22Rv1 (cell line): ENCODE data around the gene HOTAIR.
A peak's percentile ranks its signal among the peaks of the same experiment; 100 is the strongest.

Experiments
- H3K27ac ChIP-seq: fragments of 450-650 bp; 2 replicates; pipeline ENCODE4 v1.5.1; 2017
- CTCF ChIP-seq: fragments of 450-650 bp; IDR thresholded peaks from 2 replicates; pipeline ENCODE4 v1.5.1; 2017; ENCODE audit warnings: mild to moderate bottlenecking
- ZFX ChIP-seq: fragments of 450-650 bp; IDR thresholded peaks from 2 replicates; pipeline ENCODE4 v1.6.1; 2017; ENCODE audit warnings: antibody characterized with exemption, borderline replicate concordance

HOTAIR gene

GRCh38 chr12:53977596-53978445 lies 3.1 kb upstream of the HOTAIR start:
- peak overlapping the region; percentile 91 for H3K27ac ChIP-seq
- no peak for TF ChIP-seq ZFX
- no peak for TF ChIP-seq CTCF

GRCh38 chr12:53976823-53977595 lies 2.3 kb upstream of the HOTAIR start:
- no peak for TF ChIP-seq ZFX
- TF ChIP-seq CTCF, result no peak
- peak overlapping the region; percentile 91 for H3K27ac ChIP-seq

GRCh38 chr12:53976172-53976822 lies 1.5 kb upstream of the HOTAIR start:
- peak overlapping the region; percentile 91 for H3K27ac ChIP-seq

GRCh38 chr12:53975479-53976152 lies 862 bp upstream of the HOTAIR start:
- peak overlapping the region; percentile 72 for H3K27ac ChIP-seq
- no peak for TF ChIP-seq CTCF
- no peak for TF ChIP-seq ZFX

More at GRCh38 chr12:53976172-53976822, 1.5 kb upstream of the HOTAIR start:
- TF ChIP-seq ZFX, result no peak
- no peak for TF ChIP-seq CTCF

GRCh38 chr12:53975064-53975471 lies 314 bp upstream of the HOTAIR start:
- TF ChIP-seq ZFX (no peak), CTCF (no peak)
- peak overlapping the region; percentile 72 for H3K27ac ChIP-seq

- peak overlapping the region; percentile 72 for H3K27ac ChIP-seq
- TF ChIP-seq CTCF (no peak), ZFX (no peak)
Measured at GRCh38 chr12:53973236-53974042, 1.3 kb downstream of the HOTAIR start.
